WERI-Rb-1 (cell line): ENCODE results near the gene ANKRD33B.

Experiments used
- DNase-seq: peaks from one replicate; pipeline ENCODE4 v3.0.0-alpha.2; 2020
- H3K27ac ChIP-seq: fragments of 250-450 bp; sonication (Bioruptor Pico); 2 replicates; pipeline ENCODE4 v1.5.1; 2020; ENCODE audit warnings: mild to moderate bottlenecking, moderate library complexity
- H3K27me3 ChIP-seq: fragments of 250-450 bp; sonication (Bioruptor Pico); 2 replicates; pipeline ENCODE4 v1.5.1; 2021; ENCODE audit warnings: mild to moderate bottlenecking, low read depth, moderate library complexity; ENCODE audit not compliant: insufficient read depth, severe bottlenecking
- H3K36me3 ChIP-seq: fragments of 250-450 bp; sonication (Bioruptor Pico); 2 replicates; pipeline ENCODE4 v1.5.1; 2020; ENCODE audit warnings: mild to moderate bottlenecking, moderate library complexity
- H3K4me3 ChIP-seq: 2 replicates; pipeline ENCODE4 v1.5.1; 2011; ENCODE audit warnings: low read depth, mild to moderate bottlenecking, control low read depth, low read length
- H3K9me3 ChIP-seq: fragments of 250-450 bp; sonication (Bioruptor Pico); 2 replicates; pipeline ENCODE4 v1.5.1; 2021; ENCODE audit warnings: mild to moderate bottlenecking, moderate library complexity; ENCODE audit not compliant: severe bottlenecking
- TF ChIP-seq, protein P1 (sequence below): IDR thresholded peaks from 2 replicates; pipeline ENCODE4 v1.5.1; 2011; ENCODE audit warnings: low read depth, mild to moderate bottlenecking, control low read depth, inconsistent platforms, low read length

Gene ANKRD33B

DNA sequence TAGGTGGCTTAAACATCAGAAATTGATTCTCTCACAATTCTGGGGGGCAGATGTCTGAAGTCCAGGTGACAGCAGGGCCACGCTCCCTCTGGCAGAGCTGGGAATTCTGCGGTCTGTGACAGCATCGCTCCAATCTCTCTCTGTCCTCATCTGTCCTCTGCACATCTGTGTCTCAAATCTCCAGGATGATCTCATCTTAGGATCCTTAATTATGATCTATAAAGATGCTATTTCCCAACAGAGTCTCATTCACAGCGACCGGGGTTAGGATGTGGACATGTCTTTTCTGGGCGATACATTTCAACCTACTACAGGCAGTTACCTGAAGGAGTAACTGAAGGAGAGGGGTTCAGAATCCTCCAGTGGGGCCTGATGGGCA, 31.4 kb downstream of the ANKRD33B start:
- TF ChIP-seq, protein P1, sequence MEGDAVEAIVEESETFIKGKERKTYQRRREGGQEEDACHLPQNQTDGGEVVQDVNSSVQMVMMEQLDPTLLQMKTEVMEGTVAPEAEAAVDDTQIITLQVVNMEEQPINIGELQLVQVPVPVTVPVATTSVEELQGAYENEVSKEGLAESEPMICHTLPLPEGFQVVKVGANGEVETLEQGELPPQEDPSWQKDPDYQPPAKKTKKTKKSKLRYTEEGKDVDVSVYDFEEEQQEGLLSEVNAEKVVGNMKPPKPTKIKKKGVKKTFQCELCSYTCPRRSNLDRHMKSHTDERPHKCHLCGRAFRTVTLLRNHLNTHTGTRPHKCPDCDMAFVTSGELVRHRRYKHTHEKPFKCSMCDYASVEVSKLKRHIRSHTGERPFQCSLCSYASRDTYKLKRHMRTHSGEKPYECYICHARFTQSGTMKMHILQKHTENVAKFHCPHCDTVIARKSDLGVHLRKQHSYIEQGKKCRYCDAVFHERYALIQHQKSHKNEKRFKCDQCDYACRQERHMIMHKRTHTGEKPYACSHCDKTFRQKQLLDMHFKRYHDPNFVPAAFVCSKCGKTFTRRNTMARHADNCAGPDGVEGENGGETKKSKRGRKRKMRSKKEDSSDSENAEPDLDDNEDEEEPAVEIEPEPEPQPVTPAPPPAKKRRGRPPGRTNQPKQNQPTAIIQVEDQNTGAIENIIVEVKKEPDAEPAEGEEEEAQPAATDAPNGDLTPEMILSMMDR = no peak
- DNase-seq = no peak
- Histone ChIP-seq H3K36me3 (peaks cover 25% of the 10 kb centered on the region), H3K27me3 (no peaks in the 10 kb centered on the region), H3K9me3 (no peaks in the 10 kb centered on the region), H3K4me3 (no peak overlapping the region), H3K27ac (no peak overlapping the region)

GRCh38 chr5:10595672-10596309, 31.9 kb downstream of the ANKRD33B start:
- Histone ChIP-seq H3K9me3 (no peaks in the 10 kb centered on the region), H3K27ac (no peak overlapping the region), H3K27me3 (no peaks in the 10 kb centered on the region), H3K36me3 (peaks cover 25% of the 10 kb centered on the region), H3K4me3 (no peak overlapping the region)
- no peak for DNase-seq
- TF ChIP-seq, protein P1 = no peak

DNA sequence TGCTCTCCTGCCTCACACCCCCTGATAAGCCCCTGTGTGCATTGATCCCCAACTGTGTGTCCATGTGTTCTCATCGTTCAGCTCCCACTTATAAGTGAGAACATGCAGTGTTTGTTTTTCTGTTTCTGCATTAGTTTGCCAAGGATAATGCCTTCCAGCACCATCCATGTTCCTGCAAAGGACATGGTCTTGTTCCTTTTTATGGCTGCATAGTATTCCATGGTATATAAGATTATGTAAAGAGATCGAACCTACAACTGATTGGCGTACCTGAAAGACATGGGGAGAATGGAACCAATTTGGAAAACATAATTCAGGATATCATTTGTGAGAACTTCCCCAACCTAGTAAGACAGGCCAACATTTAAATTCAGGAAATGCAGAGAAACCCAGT, 32.4 kb downstream of the ANKRD33B start:
- Histone ChIP-seq H3K27me3 (no peaks in the 10 kb centered on the region), H3K27ac (no peak overlapping the region), H3K36me3 (peaks cover 26% of the 10 kb centered on the region), H3K9me3 (no peaks in the 10 kb centered on the region), H3K4me3 (no peak overlapping the region)
- TF ChIP-seq, protein P1 = no peak
- no peak for DNase-seq

- Histone ChIP-seq H3K4me3 (no peak overlapping the region), H3K36me3 (peaks cover 31% of the 10 kb centered on the region), H3K27ac (no peak overlapping the region), H3K27me3 (no peaks in the 10 kb centered on the region), H3K9me3 (no peaks in the 10 kb centered on the region)
- TF ChIP-seq, protein P1 = no peak
- DNase-seq = no peak
Observed at GRCh38 chr5:10596886-10597451, 33.1 kb downstream of the ANKRD33B start.

GRCh38 chr5:10599113-10599512, 35.2 kb downstream of the ANKRD33B start:
- H3K9me3 ChIP-seq = no peaks in the 10 kb centered on the region
- TF ChIP-seq, protein P1 = no peak
- H3K27me3 ChIP-seq = no peaks in the 10 kb centered on the region
- peaks cover 34% of the 10 kb centered on the region for H3K36me3 ChIP-seq
- no peak for DNase-seq
- no peak overlapping the region for H3K4me3 ChIP-seq
- no peak overlapping the region for H3K27ac ChIP-seq

DNA sequence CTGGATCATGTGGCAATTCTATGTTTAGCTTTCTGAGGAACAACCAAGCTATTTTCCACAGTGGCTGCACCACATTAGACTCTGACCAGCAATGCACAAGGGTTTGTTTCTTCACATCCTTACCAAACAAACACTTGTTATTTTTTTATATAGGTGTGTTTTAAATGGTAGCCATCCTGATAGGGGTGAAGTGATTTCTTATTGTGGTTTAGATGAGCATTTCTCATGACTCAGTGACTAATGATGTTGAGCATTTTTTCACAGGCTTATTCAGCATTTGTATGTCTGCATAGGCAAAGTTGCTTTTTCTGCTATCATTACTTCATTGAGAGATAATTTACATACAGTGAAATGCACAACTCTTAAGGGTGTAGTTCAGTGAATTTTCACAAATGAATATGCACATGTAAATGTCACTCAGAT, 36.0 kb downstream of the ANKRD33B start:
- no peaks in the 10 kb centered on the region for H3K27me3 ChIP-seq
- peaks cover 36% of the 10 kb centered on the region for H3K36me3 ChIP-seq
- no peak overlapping the region for H3K27ac ChIP-seq
- H3K4me3 ChIP-seq = no peak overlapping the region
- H3K9me3 ChIP-seq = no peaks in the 10 kb centered on the region
- TF ChIP-seq, protein P1 = no peak
- DNase-seq = no peak
